Smooth muscle cell (in vitro differentiated cells): ENCODE results near the gene RAD51B. TPM values are rescaled to one million over a fixed set of nuclear protein-coding genes. Genes with fewer than 3 reads are reported as not detected.

Source experiments
- DNase-seq: peaks from one replicate; lab custom pipeline; 2025; ENCODE audit not compliant: unreplicated experiment; lab: John Stamatoyannopoulos, UW
- H2AFZ ChIP-seq: fragments of 200-600 bp; sonication (generic); 2 replicates; pipeline ENCODE4 v1.6.0; 2016; ENCODE audit warnings: antibody characterized with exemption, low read depth, mild to moderate bottlenecking
- H3F3A ChIP-seq: fragments of 200-600 bp; sonication (generic); 2 replicates; pipeline ENCODE4 v1.6.0; 2017; ENCODE audit warnings: antibody characterized with exemption, low read depth
- H3K27ac ChIP-seq: fragments of 200-600 bp; sonication (generic); 2 replicates; pipeline ENCODE4 v1.5.1; 2016; ENCODE audit warnings: low read depth, mild to moderate bottlenecking
- H3K27me3 ChIP-seq: fragments of 200-600 bp; sonication (generic); 2 replicates; pipeline ENCODE4 v1.6.1; 2016; ENCODE audit warnings: low read depth, mild to moderate bottlenecking
- H3K36me3 ChIP-seq: fragments of 200-600 bp; sonication (generic); 2 replicates; pipeline ENCODE4 v1.5.1; 2016; ENCODE audit warnings: low read depth
- H3K4me1 ChIP-seq: fragments of 200-600 bp; sonication (generic); 2 replicates; pipeline ENCODE4 v1.5.1; 2016; ENCODE audit warnings: low read depth
- H3K4me2 ChIP-seq: fragments of 200-600 bp; sonication (generic); 2 replicates; pipeline ENCODE4 v1.6.0; 2016; ENCODE audit warnings: mild to moderate bottlenecking
- H3K4me3 ChIP-seq: fragments of 200-600 bp; sonication (generic); 2 replicates; pipeline ENCODE4 v1.5.1; 2016; ENCODE audit warnings: mild to moderate bottlenecking
- H3K79me2 ChIP-seq: fragments of 200-600 bp; sonication (generic); 2 replicates; pipeline ENCODE4 v1.6.0; 2016; ENCODE audit warnings: low read depth, mild to moderate bottlenecking
- H3K9ac ChIP-seq: fragments of 200-600 bp; sonication (generic); 2 replicates; pipeline ENCODE4 v1.6.0; 2016; ENCODE audit warnings: low read depth
- H3K9me3 ChIP-seq: fragments of 200-600 bp; sonication (generic); replicated peaks from 2 replicates; pipeline ENCODE4 v1.5.1; 2016; ENCODE audit warnings: low read depth
- H4K20me1 ChIP-seq: fragments of 200-600 bp; sonication (generic); 2 replicates; pipeline ENCODE4 v1.6.0; 2016; ENCODE audit warnings: low read depth
- CTCF ChIP-seq: fragments of 200-600 bp; sonication (generic); IDR thresholded peaks from 2 replicates; pipeline ENCODE4 v1.5.1; 2017; ENCODE audit warnings: borderline replicate concordance, mild to moderate bottlenecking, antibody characterized with exemption; ENCODE audit not compliant: insufficient read depth, poor library complexity, severe bottlenecking
- WGBS: methylation state at CpG from one replicate; pipeline ENCODE4 v1.1.7; 2016; ENCODE audit warnings: low lambda C conversion rate; 5-methylcytosine and 5-hydroxymethylcytosine counted together
- polyA plus RNA-seq: library from polyadenylated mRNA; unstranded; fragments of >200 nt; fragmentation: Nextera tagmentation; extraction: Ambion mirVana; gene quantifications from 2 replicates; pipeline ENCODE4 v1.2.1, GENCODE V29; 2016
- total RNA-seq: library from RNA; depleted of rRNA; stranded (reverse); fragments of >200 nt; gene quantifications from 2 replicates; pipeline ENCODE4 v1.2.3, GENCODE V29; 2014

The RAD51B gene
- total and polyA plus RNA-seq, 2 experiments from 2014 or later = 4.6 to 5.3 TPM

GRCh38 chr14:67934087-67934486, 114.5 kb downstream of the RAD51B start:
- Histone ChIP-seq H3K4me2 (peak overlapping the region; percentile 27), H3K27me3 (no peaks in the 10 kb centered on the region), H3K4me3 (no peak overlapping the region), H3K9ac (no peak overlapping the region), H3K36me3 (no peaks in the 10 kb centered on the region), H3K4me1 (peaks cover 36% of the 10 kb centered on the region), H4K20me1 (no peaks in the 10 kb centered on the region), H3F3A (peaks cover 3% of the 10 kb centered on the region), H2AFZ (no peak overlapping the region), H3K79me2 (no peaks in the 10 kb centered on the region), H3K9me3 (no peaks in the 10 kb centered on the region), H3K27ac (peak overlapping the region; percentile 17)
- DNase-seq = no peak
- peak; percentile 71 for TF ChIP-seq CTCF
- 0% methylated on average over 1 of the region's 1 CpG for WGBS

GRCh38 chr14:67934862-67935261, 115.3 kb downstream of the RAD51B start:
- H4K20me1 ChIP-seq = no peaks in the 10 kb centered on the region

GRCh38 chr14:67935371-67935770, 115.8 kb downstream of the RAD51B start:
- Histone ChIP-seq H3K27me3 (no peaks in the 10 kb centered on the region), H4K20me1 (no peaks in the 10 kb centered on the region), H3K9ac (no peak overlapping the region), H2AFZ (no peak overlapping the region), H3K4me1 (peaks cover 45% of the 10 kb centered on the region), H3K9me3 (no peaks in the 10 kb centered on the region), H3K4me3 (no peak overlapping the region), H3K4me2 (no peak overlapping the region), H3F3A (peaks cover 3% of the 10 kb centered on the region), H3K36me3 (no peaks in the 10 kb centered on the region), H3K27ac (no peak overlapping the region), H3K79me2 (no peaks in the 10 kb centered on the region)
- no peak for TF ChIP-seq CTCF
- WGBS = 77% methylated on average over 2 of the region's 2 CpGs
- no peak for DNase-seq

More at GRCh38 chr14:67934862-67935261, 115.3 kb downstream of the RAD51B start:
- Histone ChIP-seq H3K27me3 (no peaks in the 10 kb centered on the region), H3K27ac (peak overlapping the region; percentile 17), H3K9ac (no peak overlapping the region), H3F3A (peaks cover 3% of the 10 kb centered on the region), H3K4me2 (peak overlapping the region; percentile 27), H3K4me1 (peaks cover 41% of the 10 kb centered on the region), H3K4me3 (no peak overlapping the region), H2AFZ (no peak overlapping the region), H3K36me3 (no peaks in the 10 kb centered on the region), H3K79me2 (no peaks in the 10 kb centered on the region), H3K9me3 (no peaks in the 10 kb centered on the region)
- WGBS = 51% methylated on average over 1 of the region's 1 CpG
- no peak for TF ChIP-seq CTCF
- no peak for DNase-seq

GRCh38 chr14:67938071-67938470, 118.5 kb downstream of the RAD51B start:
- no peaks in the 10 kb centered on the region for H3K36me3 ChIP-seq
- H3K4me1 ChIP-seq = peaks cover 67% of the 10 kb centered on the region
- no peak overlapping the region for H3K4me3 ChIP-seq
- no peaks in the 10 kb centered on the region for H3K27me3 ChIP-seq
- H3F3A ChIP-seq = peaks cover 3% of the 10 kb centered on the region
- no peak for TF ChIP-seq CTCF
- 54% methylated on average over 2 of the region's 2 CpGs for WGBS
- peak overlapping the region; percentile 27 for H3K4me2 ChIP-seq
- no peaks in the 10 kb centered on the region for H3K9me3 ChIP-seq
- no peak overlapping the region for H3K9ac ChIP-seq
- no peak for DNase-seq
- peak overlapping the region; percentile 31 for H3K27ac ChIP-seq
- H4K20me1 ChIP-seq = no peaks in the 10 kb centered on the region
- no peaks in the 10 kb centered on the region for H3K79me2 ChIP-seq
- H2AFZ ChIP-seq = no peak overlapping the region
